Islet of Langerhans (tissue), 1 donor: ENCODE measurements around the gene ABL2.
"Not testable (repeated sequence)": the region's sequence is repeated elsewhere in the genome, so short reads cannot be mapped to it uniquely, and the experiment has no call there.

Experiments used
- FAIRE-seq: peaks from one replicate; lab custom pipeline; 2011; peaks lifted over from hg19 to GRCh38; lab: Jason Lieb, UNC

The ABL2 gene

GRCh38 chr1:179229214-179230140, at the start of gene ABL2:
TSS of gene ABL2 (minus strand) at chr1:179229677. CDS start at chr1:179229397, 280 bp downstream.
- FAIRE-seq, result no peak

DNA sequence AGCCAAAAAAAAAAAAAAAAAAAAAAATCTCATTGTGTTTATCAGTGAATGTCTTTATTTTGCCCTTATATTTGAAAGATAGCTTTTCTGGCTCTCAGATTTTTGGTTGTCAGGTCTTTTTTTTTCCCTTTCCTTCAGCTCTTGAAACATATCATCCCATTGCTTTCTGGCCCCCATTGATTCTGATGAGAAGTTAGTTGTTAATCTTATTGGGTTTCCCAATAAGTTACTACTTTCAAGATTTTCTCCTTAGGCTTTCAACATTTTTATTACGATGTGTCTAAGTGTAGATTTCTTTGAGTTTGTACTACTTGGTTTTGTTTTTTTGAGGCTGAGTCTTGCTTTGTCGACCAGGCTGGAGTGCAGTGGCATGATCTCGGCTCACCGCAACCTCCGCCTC, 49.4 kb upstream of the ABL2 start:
- FAIRE-seq, result no peak

GRCh38 chr1:179274424-179274823, 44.9 kb upstream of the ABL2 start:
- not testable (repeated sequence) for FAIRE-seq

GRCh38 chr1:179269071-179269470, 39.6 kb upstream of the ABL2 start:
- no peak for FAIRE-seq

GRCh38 chr1:179264507-179264906, 35.0 kb upstream of the ABL2 start:
- FAIRE-seq, result no peak

GRCh38 chr1:179263121-179263520, 33.6 kb upstream of the ABL2 start:
- no peak for FAIRE-seq

DNA sequence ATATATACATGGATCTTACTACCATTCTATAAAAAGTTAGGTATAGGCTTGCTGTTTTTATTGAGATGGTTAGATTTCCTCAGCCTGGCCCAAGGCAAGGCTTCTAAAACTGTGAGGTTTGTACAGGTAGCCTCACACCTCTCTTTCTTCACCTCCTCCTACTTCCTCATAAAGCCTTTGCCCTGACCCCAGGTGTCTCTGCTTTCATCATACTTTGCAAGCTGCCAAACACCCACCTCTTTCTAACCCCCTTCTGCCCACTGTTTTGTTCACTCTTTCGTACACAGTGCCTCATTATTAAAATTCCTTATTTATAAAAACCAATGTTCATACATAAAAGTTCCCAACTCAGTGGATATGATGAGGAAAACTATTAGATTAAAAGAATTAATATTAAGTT, 32.7 kb upstream of the ABL2 start:
- FAIRE-seq, result no peak

DNA sequence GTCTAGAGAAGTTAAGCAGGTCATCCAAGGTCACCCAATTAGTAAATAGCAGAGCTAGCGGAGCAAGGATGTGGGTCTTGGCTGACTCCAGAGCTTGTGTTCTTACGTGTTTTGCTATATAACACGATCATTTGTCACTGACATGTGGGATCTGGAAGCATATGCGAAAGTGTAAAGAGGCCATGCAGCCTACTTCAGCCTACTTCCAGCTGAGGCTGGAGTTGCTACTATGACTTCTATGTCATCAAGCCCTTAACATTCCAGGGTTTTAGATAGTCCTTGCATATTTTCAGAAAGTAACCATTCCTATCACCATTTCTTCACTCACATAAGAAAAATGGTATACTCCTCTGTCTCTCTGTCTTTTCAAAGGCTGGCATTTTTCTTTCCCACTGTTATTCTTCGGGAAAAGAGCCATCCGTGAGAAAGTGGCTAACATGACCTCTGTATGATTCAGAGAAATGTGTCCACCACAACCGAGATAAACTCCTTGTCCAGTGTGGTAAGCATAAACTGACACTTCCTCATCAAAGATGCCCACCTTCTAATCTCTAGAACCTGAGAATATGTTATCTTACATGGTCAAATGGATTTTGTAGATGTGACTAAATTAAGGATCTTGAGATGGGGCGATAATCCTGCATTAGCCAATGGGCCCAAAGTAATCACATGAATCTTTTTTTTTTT, 24.0 kb upstream of the ABL2 start:
- FAIRE-seq, result no peak

GRCh38 chr1:179252606-179253005, 23.1 kb upstream of the ABL2 start:
- no peak for FAIRE-seq

DNA sequence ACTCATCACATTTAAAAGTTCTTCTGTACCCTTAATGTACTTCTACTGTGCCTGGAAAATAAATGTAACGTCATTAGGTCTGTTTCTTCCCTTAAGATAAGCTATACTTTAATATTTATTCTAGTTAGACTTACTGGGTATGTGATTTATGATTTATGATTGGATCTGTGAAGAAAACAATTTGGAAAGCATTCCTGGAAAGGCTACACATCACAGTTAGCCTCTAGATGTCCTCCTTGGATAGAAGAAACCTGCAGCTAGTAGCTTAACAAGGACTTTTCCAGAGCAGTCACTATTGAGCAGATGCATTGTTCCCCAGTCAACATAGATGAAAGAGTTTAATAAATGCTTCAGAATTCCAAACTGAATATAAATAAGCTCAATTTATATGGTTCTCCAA, 22.2 kb upstream of the ABL2 start:
- FAIRE-seq, result peak; percentile 88

GRCh38 chr1:179247923-179248322, 18.4 kb upstream of the ABL2 start:
- no peak for FAIRE-seq

DNA sequence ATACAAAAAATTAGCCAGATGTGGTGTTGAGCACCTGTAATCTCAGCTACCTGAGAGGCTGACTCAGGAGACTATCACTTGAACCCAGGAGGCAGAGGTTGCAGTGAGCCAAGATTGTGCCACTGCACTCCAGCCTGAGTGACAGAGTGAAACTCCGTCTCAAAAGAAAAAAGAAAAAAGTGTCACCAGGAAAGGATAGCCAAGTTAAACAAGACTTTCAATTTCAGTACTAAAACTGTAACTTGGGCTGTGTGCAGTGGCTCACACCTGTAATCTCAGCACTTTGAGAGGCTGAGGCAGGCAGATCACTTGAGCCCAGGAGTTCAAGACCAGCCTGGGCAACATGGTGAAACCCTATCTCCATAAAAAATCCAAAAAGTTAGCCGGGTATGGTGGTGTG, 15.9 kb upstream of the ABL2 start:
- FAIRE-seq, result not testable (repeated sequence)

GRCh38 chr1:179241530-179242097, 12.1 kb upstream of the ABL2 start:
- FAIRE-seq, result no peak

- no peak for FAIRE-seq
Observed at GRCh38 chr1:179237222-179237621, 7.7 kb upstream of the ABL2 start.

- no peak for FAIRE-seq
Observed at GRCh38 chr1:179234863-179235262, 5.4 kb upstream of the ABL2 start.

DNA sequence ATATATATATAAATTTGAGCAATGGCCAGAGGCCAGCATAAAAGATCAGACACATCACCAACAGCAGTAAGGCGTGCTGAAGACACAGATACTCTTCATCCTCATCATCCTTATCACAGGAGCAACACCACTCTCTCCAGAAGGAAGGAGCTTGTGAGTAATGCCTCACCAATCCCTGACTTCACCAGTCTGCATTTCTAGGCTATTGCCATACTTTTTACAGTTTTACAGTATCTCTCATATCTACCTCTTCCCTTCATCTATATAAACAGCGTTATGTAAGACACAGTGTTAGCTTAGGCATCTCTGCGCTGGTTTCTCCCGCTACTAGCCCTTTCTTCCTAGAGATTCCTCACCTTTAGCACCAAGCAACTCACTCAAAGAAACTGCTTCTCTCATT, 2.4 kb upstream of the ABL2 start:
- FAIRE-seq, result no peak

- no peak for FAIRE-seq
Observed at GRCh38 chr1:179230721-179231120, 1.2 kb upstream of the ABL2 start.

GRCh38 chr1:179230251-179230650, 774 bp upstream of the ABL2 start:
- no peak for FAIRE-seq

GRCh38 chr1:179228783-179229213, 679 bp downstream of the ABL2 start:
- no peak for FAIRE-seq

GRCh38 chr1:179226738-179227137, 2.7 kb downstream of the ABL2 start:
- FAIRE-seq, result no peak

GRCh38 chr1:179224466-179224865, 5.0 kb downstream of the ABL2 start:
- FAIRE-seq, result not testable (repeated sequence)

DNA sequence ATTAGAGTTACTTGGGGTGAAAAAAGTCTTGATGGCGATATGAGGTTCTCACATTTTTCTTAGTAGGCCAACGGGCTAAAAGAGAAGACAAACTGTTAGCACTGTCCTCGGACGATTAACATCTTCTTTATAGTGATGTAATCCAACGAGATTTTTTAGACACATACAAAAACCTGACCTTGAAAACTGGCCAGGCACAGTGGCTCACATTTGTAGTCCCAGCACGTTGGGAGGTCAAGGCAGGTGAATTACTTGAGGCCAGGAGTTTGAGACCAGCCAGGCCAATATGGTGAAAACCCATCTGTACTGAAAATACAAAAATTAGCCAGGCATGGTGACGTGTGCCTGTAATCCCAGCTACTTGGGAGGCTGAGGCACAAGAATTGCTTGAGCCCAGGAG, 8.4 kb downstream of the ABL2 start:
- not testable (repeated sequence) for FAIRE-seq

DNA sequence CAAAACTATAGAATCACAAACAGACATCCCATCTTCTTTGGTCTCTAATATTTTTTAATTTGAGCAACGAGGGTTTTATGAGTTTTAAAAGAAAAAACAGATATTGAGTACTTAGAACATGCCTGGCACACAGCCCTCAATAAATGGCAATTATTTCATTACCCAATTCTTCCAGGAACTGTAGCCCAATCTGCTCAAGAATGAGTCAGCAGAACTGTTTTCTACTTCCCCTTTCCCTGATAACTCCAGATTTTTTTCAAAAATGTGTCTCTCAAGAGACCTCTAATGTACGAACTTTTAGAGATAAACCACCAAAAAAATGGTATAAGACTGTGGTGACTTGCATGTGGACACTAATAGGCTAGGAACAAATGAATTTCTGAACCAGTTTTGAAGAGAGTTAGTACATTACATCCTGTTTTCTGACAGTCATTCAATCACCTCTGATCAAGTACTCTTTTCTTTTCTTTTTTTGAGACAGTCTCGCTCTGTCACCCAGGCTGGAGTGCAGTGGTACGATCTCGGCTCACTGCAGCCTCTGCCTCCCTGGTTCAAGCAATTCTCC, 11.5 kb downstream of the ABL2 start:
- no peak for FAIRE-seq
